Limb (tissue), 2 donors: Measurements from ENCODE around the gene GTF3C1.

ENCODE experiments used
- DNase-seq, 2 donors: peaks; one replicate each; pipeline ENCODE4 v3.0.0-alpha.2; 2016; ENCODE audit errors: extremely low spot score in 2 of 2

GTF3C1 gene

GRCh38 chr16:27485126-27485525 is 64.6 kb downstream of the GTF3C1 start:
- DNase-seq, result no peak

DNA sequence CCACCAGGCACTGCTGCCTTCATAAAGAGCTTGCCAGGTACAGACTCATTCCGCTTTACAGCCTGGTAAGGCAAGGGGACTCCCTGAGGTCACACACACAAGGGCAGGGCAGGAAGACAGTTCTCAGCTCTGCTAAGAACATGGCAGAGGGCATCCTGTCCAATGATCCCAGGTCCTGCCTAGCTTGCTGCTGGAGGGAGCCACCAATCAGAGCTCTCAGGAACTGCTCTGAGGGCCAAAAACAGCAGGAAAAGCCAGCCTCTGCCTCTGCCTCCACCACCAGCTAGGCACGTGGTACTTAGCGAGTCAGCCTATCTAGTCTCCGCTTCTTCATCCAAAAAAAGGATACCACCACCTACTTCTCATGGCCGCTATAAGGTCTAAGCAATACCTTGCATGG is 66.1 kb downstream of the GTF3C1 start:
- DNase-seq, result no peak

- DNase-seq, result no peak
Observed at GRCh38 chr16:27483088-27483437, 66.7 kb downstream of the GTF3C1 start.

GRCh38 chr16:27482397-27483087 is 67.2 kb downstream of the GTF3C1 start:
- no peak for DNase-seq

DNA sequence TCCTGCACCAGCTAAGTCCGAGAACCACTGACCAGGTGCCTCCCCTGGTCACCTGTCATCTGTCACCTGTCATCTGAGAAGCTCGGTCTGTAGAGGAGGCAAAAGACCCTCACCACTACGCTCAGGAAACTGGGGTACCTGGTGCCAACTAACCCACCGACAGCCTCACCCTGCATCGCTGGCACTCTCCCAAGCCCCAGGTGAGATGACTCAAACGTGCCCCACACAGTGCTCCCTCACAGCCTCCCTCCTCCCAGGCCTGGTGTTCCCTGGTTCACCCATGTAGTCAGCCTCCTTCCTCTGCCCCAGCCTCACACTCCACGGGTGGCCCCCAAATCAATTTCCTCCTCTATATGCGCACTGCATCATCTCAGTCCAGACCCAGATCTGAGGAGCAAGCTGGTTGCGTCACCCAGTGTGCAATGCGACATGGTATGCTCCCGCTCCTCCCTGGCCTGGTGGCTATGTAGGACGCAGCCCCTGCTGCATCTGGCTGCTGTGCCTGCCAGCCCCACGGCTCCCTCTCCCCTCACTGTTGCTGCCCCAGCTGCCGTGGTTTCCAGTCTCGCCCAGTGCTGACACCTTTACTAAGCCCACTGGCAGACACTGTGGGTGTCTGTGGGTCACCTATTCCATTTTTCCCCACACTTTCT is 68.3 kb downstream of the GTF3C1 start:
- no peak for DNase-seq

DNA sequence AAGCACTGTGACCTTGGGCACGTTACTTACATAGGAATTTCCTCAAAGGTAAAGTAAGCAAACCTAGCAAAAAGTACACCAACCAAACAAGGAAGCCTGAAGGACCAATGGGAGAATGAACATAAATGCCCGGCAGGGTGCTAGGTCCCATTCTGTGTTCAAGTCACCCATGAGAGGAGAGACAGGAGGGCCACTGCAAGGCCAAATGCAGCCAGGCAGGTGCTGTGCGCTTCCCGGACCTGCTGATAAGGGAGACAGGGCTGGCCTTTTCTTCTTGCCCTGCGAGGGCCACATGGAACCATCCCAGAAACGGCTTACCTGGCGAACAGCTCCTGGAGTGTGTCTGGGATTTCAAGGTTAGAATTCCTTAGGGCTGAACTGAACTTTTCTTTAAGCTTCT is 69.0 kb downstream of the GTF3C1 start:
- no peak for DNase-seq

GRCh38 chr16:27476240-27476639 is 73.5 kb downstream of the GTF3C1 start:
- no peak for DNase-seq

GRCh38 chr16:27475561-27475960 is 74.2 kb downstream of the GTF3C1 start:
- no peak for DNase-seq

GRCh38 chr16:27474921-27475320 is 74.8 kb downstream of the GTF3C1 start:
- DNase-seq, result no peak

GRCh38 chr16:27474041-27474440 is 75.7 kb downstream of the GTF3C1 start:
- DNase-seq, result no peak

DNA sequence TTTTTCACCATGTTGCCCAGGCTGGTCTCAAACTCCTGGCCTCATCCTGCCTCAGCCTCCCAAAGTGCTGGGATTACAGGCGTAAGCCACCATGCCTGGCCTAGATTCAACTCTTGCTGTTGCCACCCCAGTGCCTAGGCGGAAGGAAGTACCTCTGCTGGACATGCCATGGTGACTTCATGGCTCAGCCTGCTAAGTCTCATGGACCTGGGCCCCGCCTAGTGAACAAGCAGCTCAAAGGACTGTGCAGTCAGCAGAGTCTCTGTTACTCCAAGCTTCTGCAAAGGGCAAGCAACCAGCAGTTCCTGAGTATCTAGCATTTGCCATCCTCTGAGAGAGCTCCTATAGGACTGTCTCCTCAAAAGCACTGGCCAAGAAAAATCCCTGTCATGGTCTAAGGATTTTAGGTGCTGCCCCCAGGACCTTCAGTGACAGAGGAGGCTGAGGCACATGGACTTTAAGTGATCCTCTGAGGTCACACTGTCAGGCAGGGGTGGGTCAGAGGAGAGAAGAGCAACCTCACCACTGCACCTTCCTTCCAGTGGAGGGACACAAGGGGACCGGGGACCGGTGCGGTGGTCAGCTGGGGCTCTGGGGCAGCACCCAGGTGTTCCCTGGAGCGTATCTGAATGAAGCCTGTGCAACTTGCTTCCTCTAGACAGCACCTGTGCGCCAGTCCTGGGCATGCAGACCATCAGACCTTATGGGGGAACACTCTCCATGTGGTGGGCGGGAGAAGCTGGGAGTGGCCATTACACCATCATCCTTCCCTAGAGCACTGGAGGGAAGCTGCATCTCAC is 76.4 kb downstream of the GTF3C1 start:
- no peak for DNase-seq

DNA sequence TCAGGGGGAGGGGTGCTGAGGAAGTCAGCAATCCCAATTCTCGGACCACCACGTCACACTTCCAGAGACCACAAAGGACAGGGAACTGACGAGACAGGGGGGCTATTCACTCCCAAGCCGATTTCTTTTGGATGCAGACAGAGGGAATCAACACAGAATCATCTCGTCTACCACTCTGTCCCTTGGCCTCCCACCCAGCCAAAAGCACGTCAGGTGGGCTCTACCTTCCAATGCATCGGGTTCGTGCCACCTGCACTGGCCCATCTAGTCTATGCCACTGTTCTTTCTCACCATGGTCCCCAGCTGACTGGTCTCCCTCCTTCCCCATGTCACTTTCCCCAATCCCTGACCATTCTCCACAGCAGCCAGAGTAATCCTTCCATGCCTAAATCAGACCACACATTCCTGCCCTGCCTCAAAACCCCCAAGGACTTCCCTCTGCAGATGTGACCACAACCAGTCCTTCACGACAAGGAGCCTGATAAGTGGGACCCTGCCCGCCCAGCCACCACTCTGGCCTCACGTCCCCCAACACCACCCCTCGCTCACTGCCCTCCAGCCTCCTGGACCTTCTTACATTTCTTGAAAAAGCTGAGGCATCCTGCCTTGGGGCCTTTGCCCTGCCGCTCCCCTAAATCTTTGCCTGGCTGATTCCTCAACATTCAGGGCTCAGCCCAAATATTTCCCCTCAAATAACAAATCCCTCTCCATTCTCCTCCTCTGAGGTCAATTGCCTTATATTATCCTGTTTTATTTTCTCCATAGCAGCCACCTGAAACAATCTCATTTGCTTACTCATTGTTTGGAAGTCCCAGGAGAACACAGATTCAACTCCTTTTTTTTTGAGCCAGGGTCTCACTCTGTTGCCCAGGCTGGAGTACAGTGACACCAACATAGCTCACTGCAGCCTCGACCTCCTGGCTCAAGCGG is 77.4 kb downstream of the GTF3C1 start:
- DNase-seq, result no peak

DNA sequence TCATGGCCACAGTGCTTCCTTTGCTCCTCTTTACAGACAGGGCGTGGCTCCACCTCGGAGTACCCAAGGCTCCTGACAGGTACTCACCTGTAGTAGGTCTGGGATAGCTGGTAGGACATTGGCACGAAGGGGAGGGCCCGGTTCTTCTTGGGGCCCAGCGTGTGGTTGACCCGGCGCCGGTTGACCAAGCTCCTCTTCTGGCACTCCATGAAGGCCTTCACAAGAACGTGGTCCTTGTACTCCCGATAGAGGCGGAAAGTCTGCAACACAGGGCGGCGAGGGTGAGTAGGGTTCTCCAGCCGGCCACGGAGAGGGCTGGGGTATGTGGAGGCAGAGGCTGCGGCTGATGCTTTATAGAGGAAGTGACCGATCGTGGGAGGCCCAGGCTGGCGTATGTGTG is 78.1 kb downstream of the GTF3C1 start:
- DNase-seq, result no peak

GRCh38 chr16:27470567-27471431 is 78.9 kb downstream of the GTF3C1 start:
- DNase-seq, result no peak

DNA sequence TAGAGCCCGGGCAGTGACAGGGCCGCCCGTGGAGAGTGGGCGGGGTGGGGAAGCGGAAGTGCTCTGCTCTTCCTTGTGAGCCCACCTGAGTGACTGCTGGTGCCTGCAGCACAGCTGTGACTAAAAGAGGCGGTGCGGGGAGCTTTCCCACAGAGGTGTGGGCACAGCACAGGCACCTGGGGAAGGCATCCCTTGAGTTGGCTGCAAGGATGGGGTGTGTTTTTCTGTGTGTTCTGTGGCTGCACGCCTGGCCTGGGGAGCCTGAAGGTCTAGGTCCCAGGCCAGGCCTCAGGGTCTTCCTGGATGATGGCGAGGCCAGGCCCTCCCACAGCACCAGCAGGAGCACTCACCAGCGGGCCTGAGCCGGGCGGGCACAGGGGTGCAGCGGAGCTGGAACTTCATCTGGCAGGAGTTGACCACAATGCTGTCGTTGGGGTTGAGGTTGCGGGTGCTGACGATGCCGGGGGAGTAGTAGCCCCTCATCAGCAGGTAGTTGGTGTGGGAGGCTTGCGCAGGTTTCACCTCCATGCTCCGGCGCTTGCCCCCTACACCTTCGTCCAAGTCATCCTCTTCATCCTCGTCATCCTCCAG is 80.7 kb downstream of the GTF3C1 start:
- DNase-seq, result no peak

- no peak for DNase-seq
Observed at GRCh38 chr16:27465483-27465879, 84.2 kb downstream of the GTF3C1 start.

DNA sequence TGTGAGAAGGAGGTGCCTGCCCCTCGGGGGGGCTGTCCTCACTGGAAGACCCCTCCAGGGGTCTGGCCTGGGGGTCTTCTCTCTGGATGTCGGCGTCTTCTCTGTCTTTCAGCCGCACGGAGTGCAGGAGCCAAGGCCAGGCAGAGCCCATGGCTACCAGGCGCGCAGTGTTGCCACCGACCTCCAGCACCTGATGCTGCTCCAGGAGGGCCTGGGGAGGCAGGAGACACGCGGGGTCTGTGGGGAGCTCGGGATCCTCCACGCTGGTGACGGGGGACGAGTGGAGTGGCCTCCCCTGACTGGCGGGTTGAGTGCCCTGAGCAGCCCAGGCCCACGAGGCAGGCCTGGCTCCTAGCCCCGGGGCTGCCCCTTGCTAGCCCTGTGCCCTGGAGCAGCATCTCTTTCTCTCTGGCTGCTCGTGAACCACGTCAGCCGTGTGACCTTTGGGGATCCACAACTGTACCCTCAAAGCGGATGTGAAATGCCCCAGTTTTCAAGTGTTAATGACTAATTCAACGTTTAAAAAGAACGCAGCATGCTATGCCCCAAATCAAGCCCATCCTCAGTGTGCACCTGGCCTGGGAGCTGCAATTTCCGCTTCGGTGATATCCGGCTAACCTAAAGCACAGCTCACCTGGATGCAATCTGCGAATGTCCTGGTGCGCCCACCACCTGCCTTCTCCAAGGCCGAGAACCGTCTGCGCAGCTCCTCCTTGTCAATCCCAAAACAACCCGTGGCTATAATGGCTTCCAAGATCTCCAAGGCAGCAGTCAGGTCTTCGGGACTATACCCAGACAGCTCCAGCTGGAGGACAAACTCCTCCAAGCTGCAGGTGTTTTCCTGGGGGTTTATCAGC is 84.9 kb downstream of the GTF3C1 start:
- no peak for DNase-seq

- no peak for DNase-seq
Observed at GRCh38 chr16:27463741-27464591, 85.7 kb downstream of the GTF3C1 start.
